GM21367 (cell line): ENCODE results near the gene E2F6.

Experiments used
- ATAC-seq: cut with Tn5 transposase; IDR thresholded peaks from one replicate; pipeline ENCODE4 v1.9.1; 2021; ENCODE audit not compliant: unreplicated experiment

E2F6 gene

DNA sequence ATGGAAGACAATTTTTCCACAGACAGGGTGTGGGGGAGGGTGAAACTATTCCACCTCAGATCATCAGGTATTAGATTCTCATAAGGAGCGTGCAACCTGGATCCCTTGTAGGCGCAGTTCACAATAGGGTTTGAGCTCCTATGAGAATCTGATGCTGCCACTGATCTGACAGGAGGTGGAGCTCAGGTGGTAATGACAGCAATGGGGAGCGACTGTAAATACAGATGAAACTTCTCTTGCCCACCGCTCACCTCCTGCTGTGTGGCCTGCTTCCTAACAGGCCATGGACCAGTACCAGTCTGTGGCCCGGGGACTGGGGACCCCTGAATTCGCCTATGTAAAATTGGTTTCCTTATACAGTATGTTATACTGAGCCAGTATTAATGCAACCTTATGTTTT, 27.3 kb upstream of the E2F6 start:
- no peak for ATAC-seq

- ATAC-seq = no peak
Observed at GRCh38 chr2:11492720-11493119, 26.8 kb upstream of the E2F6 start.

DNA sequence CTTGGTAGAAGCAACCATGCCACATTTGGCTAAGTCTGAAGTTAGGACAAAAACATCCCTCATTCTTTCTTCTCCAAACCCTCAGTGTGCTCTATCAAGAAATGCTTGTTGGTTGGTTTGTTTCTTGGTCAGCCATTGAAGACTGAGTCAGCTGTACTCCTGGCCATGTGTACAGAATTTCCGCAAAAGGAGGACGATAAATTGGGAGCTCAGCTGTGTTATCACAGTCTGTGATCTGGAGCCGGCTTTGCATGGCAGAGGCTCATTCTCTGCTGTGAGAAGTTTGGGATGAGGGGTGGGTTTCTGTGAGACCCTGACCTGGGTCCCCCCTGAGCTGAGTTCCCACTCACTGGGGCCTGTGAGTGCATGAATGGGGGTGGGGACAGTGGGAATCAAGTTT, 26.3 kb upstream of the E2F6 start:
- ATAC-seq = no peak

GRCh38 chr2:11491348-11491933, 25.5 kb upstream of the E2F6 start:
- no peak for ATAC-seq

DNA sequence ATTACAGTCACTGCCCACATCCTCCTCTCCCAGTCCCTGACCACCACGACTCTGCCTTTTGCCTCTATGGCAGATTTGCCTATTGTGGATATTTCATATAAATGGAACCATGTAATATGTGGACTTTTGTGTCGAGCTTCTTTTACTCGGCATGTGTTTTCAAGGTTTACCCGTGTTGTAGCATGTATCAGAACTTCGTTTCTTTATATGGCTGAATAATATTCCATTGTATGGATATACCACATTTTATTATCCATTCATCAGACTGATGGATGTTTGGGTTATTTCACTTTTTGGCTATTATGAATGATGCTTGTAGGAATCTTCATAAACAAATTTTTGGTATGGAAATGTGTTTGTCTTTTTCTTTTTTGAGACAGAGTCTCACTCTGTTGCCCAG, 24.2 kb upstream of the E2F6 start:
- no peak for ATAC-seq

- ATAC-seq = no peak
Observed at GRCh38 chr2:11488809-11489208, 22.8 kb upstream of the E2F6 start.

DNA sequence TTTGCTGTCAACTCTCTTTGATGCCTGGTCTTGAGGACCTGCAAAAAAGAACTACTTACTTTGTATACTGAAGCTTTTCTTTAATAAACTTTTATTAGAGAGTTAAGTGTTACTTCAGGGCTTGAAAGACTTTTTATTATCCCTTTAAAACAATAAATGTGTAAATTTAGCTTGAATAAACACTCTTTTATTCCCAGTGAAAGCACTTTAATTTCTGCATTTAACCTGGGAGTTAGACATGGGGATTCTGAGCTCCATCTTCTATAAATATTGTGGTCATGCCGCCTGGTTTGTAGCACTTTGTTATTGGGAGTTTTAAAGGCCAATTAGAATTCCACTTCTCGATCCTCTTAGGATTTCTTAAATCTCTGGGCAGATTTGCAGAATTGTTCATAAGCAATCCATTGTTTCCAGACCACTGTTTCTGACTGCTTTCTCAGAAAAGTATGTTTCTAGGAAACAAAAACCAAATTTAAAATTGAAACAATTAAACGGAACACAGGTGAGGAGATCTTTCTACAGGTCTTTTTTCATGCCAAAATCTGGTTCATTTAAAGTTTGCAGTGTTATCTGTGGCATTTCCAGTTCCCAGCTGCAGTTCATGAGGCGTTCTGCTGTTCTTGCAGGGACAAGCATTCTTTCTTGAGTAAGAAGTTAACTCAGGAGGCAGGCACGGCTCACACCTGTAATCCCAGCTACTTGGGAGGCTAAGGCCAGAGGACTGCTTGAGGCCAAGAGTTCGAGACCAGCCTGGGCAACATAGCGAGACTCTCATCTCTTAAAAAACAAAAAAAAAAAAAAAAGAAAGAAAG, 18.1 kb upstream of the E2F6 start:
- ATAC-seq = no peak

- no peak for ATAC-seq
Observed at GRCh38 chr2:11482473-11483035, 16.6 kb upstream of the E2F6 start.

- ATAC-seq = no peak
Observed at GRCh38 chr2:11481789-11482472, 16.0 kb upstream of the E2F6 start.

- ATAC-seq = no peak
Observed at GRCh38 chr2:11481426-11481788, 15.4 kb upstream of the E2F6 start.

DNA sequence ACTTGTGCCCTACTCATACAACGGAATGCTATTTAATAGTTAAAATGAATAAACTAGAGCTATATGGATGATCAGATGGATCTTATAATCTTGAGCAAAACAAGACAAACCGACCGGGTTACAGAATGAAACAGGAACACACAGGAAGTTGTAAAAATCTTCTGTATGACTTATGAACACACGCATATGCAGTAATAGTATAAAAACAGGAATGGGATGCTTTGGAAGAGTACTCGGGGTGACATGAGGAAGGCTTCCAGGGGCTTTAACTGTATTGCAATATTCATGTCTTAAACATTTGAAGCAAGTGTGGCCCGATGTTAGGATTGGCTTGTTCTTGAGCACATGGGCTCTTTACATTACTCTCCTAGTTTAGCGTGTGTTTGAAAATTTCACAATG, 14.9 kb upstream of the E2F6 start:
- no peak for ATAC-seq

- no peak for ATAC-seq
Observed at GRCh38 chr2:11480406-11480805, 14.4 kb upstream of the E2F6 start.

- ATAC-seq = no peak
Observed at GRCh38 chr2:11478899-11479605, 13.1 kb upstream of the E2F6 start.

GRCh38 chr2:11477994-11478393, 12.0 kb upstream of the E2F6 start:
- ATAC-seq = no peak

DNA sequence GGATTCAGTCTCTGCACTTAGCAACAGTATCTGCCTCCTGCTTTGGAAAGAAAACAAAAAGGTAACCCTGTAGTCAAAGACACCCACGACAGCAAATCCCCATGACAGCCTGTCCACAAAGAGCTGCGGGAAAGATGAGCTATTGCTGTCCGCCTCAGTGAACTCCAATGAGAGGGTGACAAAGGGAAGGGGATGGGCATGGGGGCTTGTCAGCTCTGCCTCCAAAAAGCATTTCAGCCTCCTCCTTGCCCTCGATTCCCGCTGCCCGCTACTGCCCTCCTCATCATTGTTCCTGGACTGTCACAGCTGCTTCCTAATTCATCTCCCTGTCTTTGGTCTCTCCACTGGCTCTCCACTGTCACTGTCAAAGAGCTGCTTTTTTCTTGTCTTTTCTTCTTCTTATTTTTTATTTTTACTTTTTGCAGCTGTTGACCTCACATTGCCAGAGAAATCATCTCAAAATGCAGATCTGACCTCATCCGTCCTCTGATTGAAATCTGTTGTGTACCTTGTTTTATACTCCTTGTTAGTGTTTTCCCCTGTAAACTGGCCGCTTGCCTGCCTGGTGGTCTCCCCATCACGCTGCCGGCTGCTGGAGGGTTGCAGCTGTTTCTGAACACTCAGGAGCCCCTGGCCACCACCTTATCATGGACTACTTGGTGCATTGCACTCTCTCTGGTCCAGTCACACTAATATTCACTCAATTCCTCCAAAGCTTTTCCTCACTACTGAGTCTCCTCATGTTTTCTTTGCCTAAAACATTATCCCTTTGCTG, 7.9 kb upstream of the E2F6 start:
- ATAC-seq = no peak

- ATAC-seq = no peak
Observed at GRCh38 chr2:11467749-11468148, 1.8 kb upstream of the E2F6 start.

DNA sequence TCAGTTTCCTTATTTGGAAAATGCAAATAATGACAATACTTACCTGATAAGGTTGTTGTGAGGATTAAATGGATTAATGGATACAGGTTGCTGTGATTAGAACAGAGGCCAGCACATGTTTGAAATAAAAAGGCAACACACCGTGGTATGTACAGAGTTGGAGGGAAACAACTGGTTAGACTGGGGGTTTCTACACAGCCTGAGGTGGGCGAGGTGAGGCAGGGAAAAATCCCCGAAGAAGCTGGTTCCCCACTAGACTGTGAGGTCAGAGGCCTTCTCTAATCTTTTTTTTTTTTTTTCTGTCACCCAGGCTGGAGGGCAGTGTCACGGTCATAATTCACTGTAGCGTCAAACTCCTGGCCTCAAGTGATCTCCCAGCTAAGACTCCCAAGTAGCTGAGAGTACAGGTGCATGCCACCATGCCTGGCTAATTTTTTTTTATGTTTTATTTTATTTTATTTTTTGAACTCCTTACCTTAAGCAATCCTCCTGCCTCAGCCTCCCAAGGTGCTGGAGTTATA, 1.2 kb upstream of the E2F6 start:
- ATAC-seq = no peak

DNA sequence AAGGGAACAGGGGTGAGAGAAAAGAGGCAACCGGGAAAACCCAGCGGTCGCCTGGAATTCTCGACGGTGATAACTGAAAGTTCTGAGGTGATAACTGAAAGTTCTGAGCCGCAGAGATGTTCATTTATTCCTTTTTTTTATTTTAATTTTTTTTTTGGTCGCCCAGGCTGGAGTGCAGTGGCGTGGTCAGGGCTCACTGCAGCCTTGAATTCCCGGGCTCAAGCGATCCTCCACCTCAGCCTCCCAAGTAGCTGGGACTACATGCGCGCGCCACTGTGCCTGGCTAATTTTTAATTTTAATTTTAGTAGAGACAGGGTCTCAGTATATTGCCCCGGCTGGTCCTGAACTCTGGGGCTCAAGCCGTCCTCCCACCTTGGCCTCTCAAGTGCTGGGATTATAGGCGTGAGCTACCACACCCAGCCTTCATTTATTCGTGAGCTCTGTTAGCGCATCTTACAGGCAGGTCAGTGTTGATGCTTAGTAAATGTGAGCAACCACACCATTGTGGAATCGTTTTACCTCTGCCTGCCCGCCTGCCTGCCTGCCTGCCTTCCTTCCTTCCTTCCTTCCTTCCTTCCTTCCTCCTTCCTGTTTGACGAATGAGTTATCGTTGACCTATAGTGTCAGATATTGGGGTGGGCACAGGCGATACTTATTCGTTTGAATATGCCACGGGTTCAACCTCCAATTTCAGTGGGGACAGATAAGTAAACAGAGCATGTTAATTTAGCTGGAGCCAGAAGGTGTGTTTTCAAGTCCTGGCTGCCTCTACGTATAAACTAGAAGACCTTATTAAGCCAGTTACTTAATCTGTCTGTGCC, 557 bp upstream of the E2F6 start:
- ATAC-seq = no peak

DNA sequence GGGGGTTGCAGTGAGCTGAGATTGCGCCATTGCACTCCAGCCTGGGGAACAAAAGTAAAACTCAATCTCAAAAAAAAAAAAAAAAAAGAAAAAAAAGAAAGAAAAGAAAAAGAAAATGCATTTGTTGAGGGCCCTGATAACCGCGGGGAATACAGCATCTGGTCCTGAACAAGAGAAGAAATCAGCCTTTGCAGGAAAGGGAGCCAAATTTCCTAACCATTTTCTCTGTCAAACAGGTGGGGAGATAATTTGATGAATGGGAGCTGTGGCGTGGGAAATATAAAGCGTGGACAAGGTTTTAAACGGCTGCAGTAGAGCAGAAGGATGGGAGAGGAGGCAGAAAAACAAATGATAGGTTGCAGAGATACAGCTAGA, 864 bp downstream of the E2F6 start:
- ATAC-seq = no peak

GRCh38 chr2:11459816-11460215, 6.1 kb downstream of the E2F6 start:
- ATAC-seq = no peak
